Liver (tissue), 9 donors: ENCODE results near the gene ASAP2. TPM values are rescaled to one million over a fixed set of nuclear protein-coding genes. Genes with fewer than 3 reads are reported as not detected.

ENCODE experiments used
- DNase-seq: peaks from one replicate; pipeline ENCODE4 v3.0.0-alpha.2; 2017; ENCODE audit warnings: low spot score
- H3K27ac ChIP-seq, 2 donors: one replicate each; pipeline ENCODE4 v1.7.0; 2013; ENCODE audit warnings: inconsistent platforms in 2 of 2, low read length in 2 of 2, control low read depth in 1 of 2, low read depth in 1 of 2, mild to moderate bottlenecking in 1 of 2
- H3K27me3 ChIP-seq, 4 donors: one replicate each; pipeline versions ENCODE4 v1.6.1 to v1.7.0; 2013; ENCODE audit warnings: low read length in 3 of 4, inconsistent platforms in 1 of 4, mild to moderate bottlenecking in 1 of 4, moderate library complexity in 1 of 4; ENCODE audit not compliant: control insufficient read depth in 4 of 4, insufficient read depth in 4 of 4
- H3K36me3 ChIP-seq, 4 donors: one replicate each; pipeline versions ENCODE4 v1.6.1 to v1.7.0; 2013; ENCODE audit warnings: low read length in 3 of 4, mild to moderate bottlenecking in 3 of 4, low read depth in 1 of 4, moderate library complexity in 1 of 4; ENCODE audit not compliant: control insufficient read depth in 4 of 4, insufficient read depth in 3 of 4
- H3K4me1 ChIP-seq, 4 donors: one replicate each; pipeline versions ENCODE4 v1.6.1 to v1.7.0; 2013; ENCODE audit warnings: low read length in 3 of 4, mild to moderate bottlenecking in 3 of 4, moderate library complexity in 1 of 4; ENCODE audit not compliant: control insufficient read depth in 4 of 4, insufficient read depth in 4 of 4
- H3K4me3 ChIP-seq, 3 donors: one replicate each; pipeline versions ENCODE4 v1.6.1 to v1.7.0; 2013; ENCODE audit warnings: low read length in 3 of 3, control low read depth in 1 of 3, low read depth in 1 of 3, mild to moderate bottlenecking in 1 of 3
- H3K9ac ChIP-seq, 2 donors: one replicate each; pipeline ENCODE4 v1.7.0; 2013; ENCODE audit warnings: low read length in 2 of 2, mild to moderate bottlenecking in 2 of 2, moderate library complexity in 2 of 2, control low read depth in 1 of 2, low read depth in 1 of 2
- H3K9me3 ChIP-seq, 4 donors: one replicate each; pipeline versions ENCODE4 v1.6.1 to v1.7.0; 2013; ENCODE audit warnings: low read length in 3 of 4; ENCODE audit not compliant: control insufficient read depth in 4 of 4
- ATF3 ChIP-seq: IDR thresholded peaks from 2 replicates; pipeline ENCODE4 v1.6.1; 2016; ENCODE audit warnings: antibody characterized with exemption
- CTCF ChIP-seq: fragments of 150-350 bp; IDR thresholded peaks from 2 replicates; pipeline ENCODE4 v1.5.1; 2017; ENCODE audit warnings: improper control_type of control experiment, low read depth, low read length; ENCODE audit not compliant: missing input control
- EGR1 ChIP-seq, 2 donors: IDR thresholded peaks; 2 replicates each; pipeline ENCODE4 v1.6.1; 2016 to 2018; ENCODE audit warnings: antibody characterized with exemption in 2 of 2, low read depth in 2 of 2
- FOXA1 ChIP-seq: IDR thresholded peaks from 2 replicates; pipeline ENCODE4 v1.6.1; 2016; ENCODE audit warnings: antibody characterized with exemption
- FOXA2 ChIP-seq: IDR thresholded peaks from 2 replicates; pipeline ENCODE4 v1.6.1; 2016; ENCODE audit warnings: antibody characterized with exemption
- GABPA ChIP-seq, 2 donors: IDR thresholded peaks in 1 of 2; conservative IDR thresholded peaks in 1 of 2; 2 replicates each; pipeline ENCODE4 v1.6.1; 2016; ENCODE audit warnings: antibody characterized with exemption in 2 of 2, mild to moderate bottlenecking in 1 of 2, moderate library complexity in 1 of 2
- HNF4A ChIP-seq, 2 donors: conservative IDR thresholded peaks; 2 replicates each; pipeline ENCODE4 v1.6.1; 2016; ENCODE audit warnings: antibody characterized with exemption in 2 of 2, mild to moderate bottlenecking in 2 of 2
- HNF4G ChIP-seq: IDR thresholded peaks from 2 replicates; pipeline ENCODE4 v1.6.1; 2016; ENCODE audit warnings: antibody characterized with exemption
- JUND ChIP-seq, 2 donors: IDR thresholded peaks; 2 replicates each; pipeline ENCODE4 v1.6.1; 2016; ENCODE audit warnings: antibody characterized with exemption in 2 of 2
- MAX ChIP-seq: IDR thresholded peaks from 2 replicates; pipeline ENCODE4 v1.6.1; 2016; ENCODE audit warnings: antibody characterized with exemption
- NR2F2 ChIP-seq: IDR thresholded peaks from 2 replicates; pipeline ENCODE4 v1.6.1; 2016; ENCODE audit warnings: antibody characterized with exemption
- RAD21 ChIP-seq, 2 donors: IDR thresholded peaks; 2 replicates each; pipeline ENCODE4 v1.6.1; 2016; ENCODE audit warnings: antibody characterized with exemption in 2 of 2, mild to moderate bottlenecking in 2 of 2
- REST ChIP-seq: IDR thresholded peaks from 2 replicates; pipeline ENCODE4 v1.6.1; 2016; ENCODE audit warnings: antibody characterized with exemption, mild to moderate bottlenecking
- SP1 ChIP-seq: IDR thresholded peaks from 2 replicates; pipeline ENCODE4 v1.6.1; 2018; ENCODE audit warnings: antibody characterized with exemption, mild to moderate bottlenecking
- TAF1 ChIP-seq: conservative IDR thresholded peaks from 2 replicates; pipeline ENCODE4 v1.6.1; 2016; ENCODE audit warnings: antibody characterized with exemption, mild to moderate bottlenecking
- ZBTB33 ChIP-seq: IDR thresholded peaks from 2 replicates; pipeline ENCODE4 v1.6.1; 2016; ENCODE audit warnings: antibody characterized with exemption
- WGBS: extraction: QIAGEN DNeasy Blood & Tissue Kit; methylation state at CpG from one replicate; pipeline ENCODE4 v1.1.7; 2013; 5-methylcytosine and 5-hydroxymethylcytosine counted together
- polyA plus RNA-seq, 2 donors: library from polyadenylated mRNA; stranded (reverse) in 1 of 2; unstranded in 1 of 2; fragments of 200-250 nt in 1 of 2; fragments of >200 nt in 1 of 2; fragmentation: Nextera tagmentation in 1 of 2; extraction: Ambion mirVana in 1 of 2; gene quantifications; one replicate each; pipeline versions ENCODE4 v1.2.1 to v1.2.3, GENCODE V29; 2013 to 2015
- total RNA-seq, 2 donors: library from RNA; depleted of rRNA; stranded (reverse); fragments of >200 nt; gene quantifications; one replicate each; pipeline ENCODE4 v1.2.3, GENCODE V29; 2014
- donor health status: healthy.
- donor health status: healthy.
- donor health status: healthy.
- donor health status: healthy.
- donor health status: healthy.

The ASAP2 gene
- total and polyA plus RNA-seq, 4 donors = 0.36 to 5.9 (median 2.6) TPM

- 91% methylated on average over 7 of the region's 7 CpGs for WGBS
- TF ChIP-seq HNF4G = no peak
- no peak for TF ChIP-seq RAD21 (IDR thresholded peaks at IDR 0.05)
- no peak overlapping the region for H3K9ac ChIP-seq
- no peaks in the 10 kb centered on the region for H3K27me3 ChIP-seq
- H3K36me3 ChIP-seq = no peaks in the 10 kb centered on the region
- H3K4me3 ChIP-seq = no peak overlapping the region
- H3K9me3 ChIP-seq = no peaks in the 10 kb centered on the region
- H3K27ac ChIP-seq = no peak overlapping the region
- H3K4me1 ChIP-seq = peaks cover 0 to 5% (median 3%) of the 10 kb centered on the region in 4 donors
- DNase-seq = no peak
Measured at GRCh38 chr2:9278439-9278838, 71.8 kb downstream of the ASAP2 start.

GRCh38 chr2:9279426-9279825 is 72.8 kb downstream of the ASAP2 start:
- H3K4me3 ChIP-seq = no peak overlapping the region
- H3K27me3 ChIP-seq = no peaks in the 10 kb centered on the region
- H3K36me3 ChIP-seq = no peaks in the 10 kb centered on the region
- no peak for DNase-seq
- no peaks in the 10 kb centered on the region for H3K9me3 ChIP-seq
- peaks cover 0 to 5% (median 3%) of the 10 kb centered on the region in 4 donors for H3K4me1 ChIP-seq
- H3K9ac ChIP-seq = no peak overlapping the region
- WGBS = 85% methylated on average over 10 of the region's 10 CpGs
- H3K27ac ChIP-seq = no peak overlapping the region
- TF ChIP-seq ATF3 (no peak), FOXA1 (no peak), SP1 (no peak), HNF4G (no peak), GABPA (IDR thresholded peaks at IDR 0.05 in 1 of 2, conservative IDR thresholded peaks at IDR 0.05 in 1 of 2) (no peak), CTCF (no peak), REST (no peak), ZBTB33 (no peak), EGR1 (IDR thresholded peaks at IDR 0.05; ENCODE audit: low read depth in 2 of 2) (no peak), MAX (no peak), TAF1 (no peak), FOXA2 (no peak), HNF4A (conservative IDR thresholded peaks at IDR 0.05) (no peak), NR2F2 (no peak), JUND (IDR thresholded peaks at IDR 0.05) (no peak), RAD21 (IDR thresholded peaks at IDR 0.05) (no peak)
